C4-2B (cell line): Measurements from ENCODE around the gene ULK1.

ENCODE experiments used
- H3K27ac ChIP-seq: fragments of 450-650 bp; 2 replicates; pipeline ENCODE4 v1.5.1; 2017
- ZFX ChIP-seq: fragments of 450-650 bp; IDR thresholded peaks from 2 replicates; pipeline ENCODE4 v1.6.1; 2017
- TF ChIP-seq, protein P1 (sequence below): fragments of 450-650 bp; conservative IDR thresholded peaks from 2 replicates; pipeline ENCODE4 v1.5.1; 2017; ENCODE audit warnings: mild to moderate bottlenecking

Gene ULK1

DNA sequence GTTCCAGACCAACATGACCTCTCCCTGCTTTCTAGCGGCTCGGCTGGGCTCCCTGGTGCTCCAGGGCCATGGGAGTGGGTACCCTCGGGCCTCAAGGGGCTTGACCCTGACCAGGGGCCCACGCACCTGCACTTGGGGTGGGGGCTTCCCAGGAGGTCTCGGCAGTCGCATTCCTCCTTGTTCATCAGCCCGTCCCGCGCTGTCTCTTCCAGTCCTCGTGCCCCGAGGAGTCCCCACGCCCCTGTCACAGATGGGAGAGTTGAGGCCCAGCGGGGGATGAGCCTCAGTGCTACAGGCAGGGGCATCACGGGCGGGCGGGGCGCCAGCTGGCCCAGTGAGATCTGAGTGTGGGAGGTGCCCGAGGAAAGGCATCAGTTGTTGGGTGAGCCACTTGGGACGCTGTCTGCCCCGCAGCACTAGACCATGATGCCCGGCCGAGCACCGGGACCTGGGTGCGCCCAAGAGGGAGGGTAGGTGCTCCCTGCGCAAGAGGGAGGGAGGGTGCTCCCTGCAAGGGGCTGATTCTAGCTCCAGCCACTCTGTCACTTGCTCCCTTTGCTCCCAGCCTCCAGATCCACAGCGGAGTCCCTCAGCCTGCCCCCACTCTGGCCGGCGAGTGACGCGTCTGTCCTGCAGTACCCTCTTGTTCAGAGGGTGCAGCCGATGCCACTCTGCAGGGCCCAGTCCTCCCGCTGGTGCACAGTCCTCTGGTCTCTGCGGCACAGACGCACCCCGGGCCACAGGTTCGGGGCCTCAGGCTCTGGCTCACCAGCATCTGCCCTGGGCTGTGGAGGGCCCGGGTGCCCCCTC is 42.5 kb upstream of the ULK1 start:
- TF ChIP-seq ZFX: no peak
- TF ChIP-seq, protein P1, sequence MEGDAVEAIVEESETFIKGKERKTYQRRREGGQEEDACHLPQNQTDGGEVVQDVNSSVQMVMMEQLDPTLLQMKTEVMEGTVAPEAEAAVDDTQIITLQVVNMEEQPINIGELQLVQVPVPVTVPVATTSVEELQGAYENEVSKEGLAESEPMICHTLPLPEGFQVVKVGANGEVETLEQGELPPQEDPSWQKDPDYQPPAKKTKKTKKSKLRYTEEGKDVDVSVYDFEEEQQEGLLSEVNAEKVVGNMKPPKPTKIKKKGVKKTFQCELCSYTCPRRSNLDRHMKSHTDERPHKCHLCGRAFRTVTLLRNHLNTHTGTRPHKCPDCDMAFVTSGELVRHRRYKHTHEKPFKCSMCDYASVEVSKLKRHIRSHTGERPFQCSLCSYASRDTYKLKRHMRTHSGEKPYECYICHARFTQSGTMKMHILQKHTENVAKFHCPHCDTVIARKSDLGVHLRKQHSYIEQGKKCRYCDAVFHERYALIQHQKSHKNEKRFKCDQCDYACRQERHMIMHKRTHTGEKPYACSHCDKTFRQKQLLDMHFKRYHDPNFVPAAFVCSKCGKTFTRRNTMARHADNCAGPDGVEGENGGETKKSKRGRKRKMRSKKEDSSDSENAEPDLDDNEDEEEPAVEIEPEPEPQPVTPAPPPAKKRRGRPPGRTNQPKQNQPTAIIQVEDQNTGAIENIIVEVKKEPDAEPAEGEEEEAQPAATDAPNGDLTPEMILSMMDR: no peak
- no peak overlapping the region for H3K27ac ChIP-seq

DNA sequence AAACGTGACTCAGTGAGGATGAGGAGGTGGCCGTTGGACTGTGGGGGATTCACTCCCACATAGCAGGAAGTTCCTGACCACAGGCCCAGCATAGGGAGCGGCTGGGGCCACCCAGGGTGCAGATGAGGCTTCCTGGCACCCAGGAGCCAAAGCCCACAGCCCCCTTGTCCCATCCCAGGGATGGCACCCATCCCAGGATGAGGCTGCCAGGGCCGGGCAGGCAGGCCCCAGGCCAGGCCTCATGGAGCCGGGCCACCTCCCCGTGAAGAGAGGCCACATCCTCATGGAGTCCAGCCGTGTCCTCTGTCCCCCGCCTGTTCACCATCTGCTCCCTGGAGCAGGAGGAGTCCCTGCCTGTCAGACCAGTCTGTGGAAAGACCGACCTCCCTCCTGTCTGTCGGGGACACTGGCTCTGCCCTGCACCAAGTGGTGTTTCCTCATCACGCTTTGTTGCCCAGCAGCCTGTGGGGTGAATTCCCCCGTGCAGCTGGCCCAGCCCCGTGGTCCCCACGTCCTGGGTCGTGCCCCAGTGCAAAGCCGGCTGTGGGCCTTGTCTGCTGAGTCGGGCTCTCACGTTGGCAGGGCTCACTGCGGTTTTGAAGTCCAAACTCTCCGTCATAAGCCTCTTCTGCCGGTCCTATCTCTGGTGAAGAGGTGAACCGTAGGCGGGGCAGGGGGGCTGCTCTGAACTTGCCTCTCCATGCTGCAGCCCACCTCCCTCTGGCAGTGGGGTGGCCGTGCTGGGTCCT is 41.7 kb upstream of the ULK1 start:
- no peak overlapping the region for H3K27ac ChIP-seq
- no peak for TF ChIP-seq ZFX
- TF ChIP-seq, protein P1: no peak

DNA sequence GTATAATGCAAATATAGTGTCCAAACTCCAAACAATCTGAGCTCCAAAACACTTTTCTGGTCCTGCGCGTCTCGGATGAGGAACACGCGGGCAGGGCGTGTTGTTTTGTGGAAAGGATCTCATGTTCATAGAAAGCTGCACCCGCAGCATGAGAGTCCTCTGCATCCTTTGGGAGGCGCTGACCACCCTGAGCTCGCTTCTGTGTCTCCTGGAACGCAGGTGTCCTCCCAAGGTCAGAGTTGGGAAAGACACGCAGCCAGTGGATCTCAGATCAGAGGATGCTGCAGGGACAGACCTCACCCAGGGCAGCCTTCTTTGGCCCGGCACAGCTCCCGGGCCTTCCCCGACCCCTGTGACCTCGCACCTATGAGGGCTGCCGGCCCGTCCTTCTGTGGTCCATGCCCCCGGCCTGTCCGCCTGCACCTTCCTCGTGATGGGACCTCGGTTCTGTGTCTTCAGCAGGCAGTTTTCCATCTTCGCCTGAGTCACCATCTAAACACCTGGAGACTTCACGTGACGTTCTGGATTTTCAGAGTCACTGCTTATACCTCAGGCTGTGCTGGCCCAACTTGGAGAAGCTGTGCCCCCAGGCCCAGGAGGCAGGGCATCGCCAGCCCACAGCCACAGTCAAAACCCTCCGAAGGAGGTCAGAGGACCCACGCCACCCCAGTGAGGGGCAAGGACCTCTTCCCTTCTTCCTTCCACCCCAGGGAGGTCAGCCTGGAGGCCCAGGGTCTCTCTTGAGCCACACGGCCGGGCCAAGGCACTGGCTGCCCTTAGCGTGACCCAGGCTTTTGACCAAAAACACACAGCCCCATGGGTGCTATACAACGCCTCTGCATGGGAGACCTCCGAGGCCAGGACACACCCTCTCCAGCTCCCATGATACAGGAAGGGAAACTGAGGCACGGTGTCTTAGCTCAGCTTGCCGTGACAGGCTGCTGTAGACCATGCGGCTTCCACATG is 40.3 kb upstream of the ULK1 start:
- H3K27ac ChIP-seq: no peak overlapping the region
- TF ChIP-seq ZFX: no peak
- TF ChIP-seq, protein P1: no peak

DNA sequence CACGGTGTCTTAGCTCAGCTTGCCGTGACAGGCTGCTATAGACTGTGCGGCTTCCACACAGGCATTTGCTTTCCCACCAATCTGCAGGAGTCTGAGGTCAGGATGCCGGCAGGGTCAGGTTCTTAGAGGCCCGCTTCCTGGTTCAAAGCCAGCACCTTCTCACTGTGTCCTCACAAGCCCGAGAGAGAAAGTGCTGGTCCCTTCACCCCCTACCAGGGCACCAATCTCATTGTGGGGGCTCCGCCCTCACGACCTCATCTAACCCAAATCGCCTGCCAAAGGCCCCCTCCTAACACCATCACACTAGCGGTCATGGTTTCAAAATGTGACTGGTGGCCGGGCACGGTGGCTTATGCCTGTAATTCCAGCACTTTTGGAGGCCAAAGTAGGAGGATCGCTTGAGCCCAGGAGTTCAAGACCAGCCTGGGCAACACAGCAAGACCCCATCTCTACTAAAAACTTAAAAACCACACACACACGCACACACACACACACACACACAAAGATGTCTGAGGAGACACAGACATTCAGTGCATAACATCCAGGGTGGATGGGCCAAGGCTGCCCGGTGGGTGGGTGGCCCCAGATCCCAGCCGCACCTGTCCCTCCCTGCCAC is 39.5 kb upstream of the ULK1 start:
- TF ChIP-seq, protein P1: no peak
- TF ChIP-seq ZFX: no peak
- H3K27ac ChIP-seq: no peak overlapping the region

DNA sequence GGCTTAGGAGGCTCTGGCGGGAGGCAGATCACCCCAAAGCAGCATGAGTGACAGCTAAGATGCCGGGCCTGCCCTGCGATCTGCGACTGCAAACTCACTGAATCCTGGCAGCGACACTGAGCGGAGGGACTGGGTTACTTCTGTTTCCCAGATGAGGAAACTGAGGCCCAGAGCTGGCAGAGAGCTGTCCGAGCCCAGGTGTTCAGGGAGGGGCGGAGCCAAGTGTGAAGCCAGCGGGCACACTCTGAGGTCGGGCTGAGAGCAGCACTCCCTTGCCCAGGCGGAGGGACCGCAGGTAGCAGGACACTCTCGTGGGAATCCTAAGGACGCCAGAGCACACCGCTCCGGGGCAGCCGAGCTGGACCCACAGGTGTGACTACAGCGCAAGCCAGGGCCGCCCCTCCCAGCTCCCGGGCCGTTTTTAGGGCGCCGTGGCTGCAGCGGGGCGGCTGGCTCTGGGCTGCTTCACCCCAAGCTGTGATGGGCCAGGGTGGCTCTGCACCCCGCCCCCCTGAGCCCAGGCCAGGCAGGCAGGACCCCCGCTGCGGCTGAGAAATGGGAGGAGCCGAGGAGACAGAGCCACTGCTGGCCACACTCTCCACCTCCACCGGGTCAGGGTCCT is 38.8 kb upstream of the ULK1 start:
- no peak overlapping the region for H3K27ac ChIP-seq
- no peak for TF ChIP-seq ZFX
- TF ChIP-seq, protein P1: no peak

DNA sequence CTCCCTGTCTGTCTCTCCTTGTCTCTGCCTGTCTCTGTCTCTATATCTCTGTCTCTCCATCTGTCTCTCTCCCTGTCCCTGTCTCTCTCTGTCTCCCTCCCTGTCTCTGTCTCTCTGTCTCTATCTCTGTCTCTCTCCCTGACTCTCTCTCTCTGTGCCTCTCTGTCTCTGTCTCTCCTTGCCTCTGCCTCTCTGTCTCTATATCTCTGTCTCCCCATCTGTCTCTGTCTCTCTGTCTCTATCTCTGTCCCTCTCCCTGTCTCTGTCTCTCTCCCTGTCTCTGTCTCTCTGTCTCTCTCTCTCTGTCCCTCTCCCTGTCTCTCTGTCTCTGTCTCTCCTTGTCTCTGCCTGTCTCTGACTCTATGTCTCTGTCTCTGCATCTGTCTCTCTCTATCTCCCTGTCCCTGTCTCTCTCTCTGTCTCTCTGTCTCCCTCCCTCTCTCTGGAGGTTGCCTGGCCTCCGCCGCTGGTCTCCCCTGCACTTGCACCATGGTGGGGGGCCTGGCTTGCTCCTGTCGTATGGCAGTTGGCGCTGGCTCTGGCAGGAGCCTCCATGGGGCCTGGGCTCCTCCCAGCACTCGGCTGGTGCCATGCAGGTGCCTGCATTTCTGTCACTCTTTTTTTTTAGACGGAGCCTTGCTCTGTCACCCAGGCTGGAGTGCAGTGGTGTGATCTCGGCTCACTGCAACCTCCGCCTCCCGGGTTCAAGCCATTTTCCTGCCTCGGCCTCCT is 37.9 kb upstream of the ULK1 start:
- H3K27ac ChIP-seq: no peak overlapping the region
- TF ChIP-seq, protein P1: no peak
- TF ChIP-seq ZFX: no peak
